ENCODE data around the gene XG.

XG gene

DNA sequence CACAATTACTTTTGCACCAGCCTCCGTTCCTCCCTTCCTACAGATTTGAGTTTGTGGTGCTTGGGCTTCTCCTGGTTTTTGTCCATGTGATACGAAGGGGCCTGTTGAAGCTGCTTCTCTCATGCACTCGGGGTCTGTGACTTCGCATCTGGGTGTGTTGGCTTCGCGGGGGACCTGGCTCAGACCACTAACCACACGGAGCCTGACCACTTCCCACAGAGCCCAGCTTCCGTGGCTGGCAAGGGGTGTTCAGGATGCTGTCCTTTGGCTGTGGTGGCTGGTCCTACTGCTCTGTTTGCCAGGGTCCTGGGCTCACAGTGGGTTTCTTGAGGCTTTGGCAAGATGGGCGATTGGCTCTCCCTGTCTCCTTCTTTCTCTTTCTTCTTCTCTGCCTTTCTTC lies 19.8 kb upstream of the XG start:
- TF ChIP-seq, protein P1, sequence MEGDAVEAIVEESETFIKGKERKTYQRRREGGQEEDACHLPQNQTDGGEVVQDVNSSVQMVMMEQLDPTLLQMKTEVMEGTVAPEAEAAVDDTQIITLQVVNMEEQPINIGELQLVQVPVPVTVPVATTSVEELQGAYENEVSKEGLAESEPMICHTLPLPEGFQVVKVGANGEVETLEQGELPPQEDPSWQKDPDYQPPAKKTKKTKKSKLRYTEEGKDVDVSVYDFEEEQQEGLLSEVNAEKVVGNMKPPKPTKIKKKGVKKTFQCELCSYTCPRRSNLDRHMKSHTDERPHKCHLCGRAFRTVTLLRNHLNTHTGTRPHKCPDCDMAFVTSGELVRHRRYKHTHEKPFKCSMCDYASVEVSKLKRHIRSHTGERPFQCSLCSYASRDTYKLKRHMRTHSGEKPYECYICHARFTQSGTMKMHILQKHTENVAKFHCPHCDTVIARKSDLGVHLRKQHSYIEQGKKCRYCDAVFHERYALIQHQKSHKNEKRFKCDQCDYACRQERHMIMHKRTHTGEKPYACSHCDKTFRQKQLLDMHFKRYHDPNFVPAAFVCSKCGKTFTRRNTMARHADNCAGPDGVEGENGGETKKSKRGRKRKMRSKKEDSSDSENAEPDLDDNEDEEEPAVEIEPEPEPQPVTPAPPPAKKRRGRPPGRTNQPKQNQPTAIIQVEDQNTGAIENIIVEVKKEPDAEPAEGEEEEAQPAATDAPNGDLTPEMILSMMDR (IDR thresholded peaks at IDR 0.05; ENCODE audit: insufficient read depth, low read length, poor library complexity, severe bottlenecking): no peak
- TF ChIP-seq EZH2phosphoT487 (conservative IDR thresholded peaks at IDR 0.05; ENCODE audit: low read length): no peak
- Histone ChIP-seq H3K27ac (ENCODE audit: low read depth, low read length) (no peak overlapping the region), H3K27me3 (ENCODE audit: low read length) (no peaks in the 10 kb centered on the region), H3K4me3 (ENCODE audit: insufficient read depth, low read length, poor library complexity, severe bottlenecking) (no peak overlapping the region), H3K9me2 (replicated peaks; ENCODE audit: insufficient read depth, low read length) (no peaks in the 10 kb centered on the region), H3K79me2 (ENCODE audit: insufficient read depth, low read length) (no peaks in the 10 kb centered on the region), H3K36me3 (ENCODE audit: low read length) (no peaks in the 10 kb centered on the region), H3K9ac (ENCODE audit: low read length) (no peak overlapping the region), H3F3A (ENCODE audit: insufficient read depth) (no peaks in the 10 kb centered on the region), H3K9me3 (ENCODE audit: insufficient read depth, low read length) (no peaks in the 10 kb centered on the region), H2AFZ (ENCODE audit: low read depth, low read length, severe bottlenecking) (no peak overlapping the region), H3K4me2 (ENCODE audit: low read depth, low read length, poor library complexity, severe bottlenecking) (no peak overlapping the region), H4K20me1 (ENCODE audit: low read depth, low read length) (no peaks in the 10 kb centered on the region)

DNA sequence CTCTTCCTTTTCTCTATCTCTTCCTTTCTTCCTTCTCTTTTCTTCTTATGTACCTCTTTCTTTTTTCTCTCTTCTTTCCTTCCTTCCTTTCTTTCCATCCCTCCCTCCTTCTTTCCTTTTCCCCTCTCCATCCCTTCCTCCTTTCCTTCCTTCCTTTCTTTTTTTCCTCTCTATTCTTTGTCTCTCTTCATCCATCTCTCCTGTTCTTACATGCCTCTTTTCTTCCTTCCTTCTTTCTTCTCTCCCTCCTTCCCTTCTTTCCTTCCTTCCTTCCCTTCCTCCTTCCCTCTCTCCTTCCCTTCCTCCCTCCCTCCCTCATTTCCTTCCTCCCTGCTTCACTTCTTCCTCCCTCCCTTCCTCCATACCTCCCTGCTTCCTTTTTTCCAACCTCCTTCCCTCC lies 19.2 kb upstream of the XG start:
- no peak overlapping the region for H3K9ac ChIP-seq (ENCODE audit: low read length)
- no peak overlapping the region for H3K4me3 ChIP-seq (ENCODE audit: insufficient read depth, low read length, poor library complexity, severe bottlenecking)
- no peaks in the 10 kb centered on the region for H3K36me3 ChIP-seq (ENCODE audit: low read length)
- H3F3A ChIP-seq (ENCODE audit: insufficient read depth): no peaks in the 10 kb centered on the region
- no peak overlapping the region for H3K4me2 ChIP-seq (ENCODE audit: low read depth, low read length, poor library complexity, severe bottlenecking)
- no peaks in the 10 kb centered on the region for H3K27me3 ChIP-seq (ENCODE audit: low read length)
- H3K9me3 ChIP-seq (ENCODE audit: insufficient read depth, low read length): no peaks in the 10 kb centered on the region
- TF ChIP-seq, protein P1 (IDR thresholded peaks at IDR 0.05; ENCODE audit: insufficient read depth, low read length, poor library complexity, severe bottlenecking): no peak
- no peak for TF ChIP-seq EZH2phosphoT487 (conservative IDR thresholded peaks at IDR 0.05; ENCODE audit: low read length)
- H2AFZ ChIP-seq (ENCODE audit: low read depth, low read length, severe bottlenecking): no peak overlapping the region
- H4K20me1 ChIP-seq (ENCODE audit: low read depth, low read length): no peaks in the 10 kb centered on the region
- no peak overlapping the region for H3K27ac ChIP-seq (ENCODE audit: low read depth, low read length)
- no peaks in the 10 kb centered on the region for H3K79me2 ChIP-seq (ENCODE audit: insufficient read depth, low read length)
- no peaks in the 10 kb centered on the region for H3K9me2 ChIP-seq (replicated peaks; ENCODE audit: insufficient read depth, low read length)

DNA sequence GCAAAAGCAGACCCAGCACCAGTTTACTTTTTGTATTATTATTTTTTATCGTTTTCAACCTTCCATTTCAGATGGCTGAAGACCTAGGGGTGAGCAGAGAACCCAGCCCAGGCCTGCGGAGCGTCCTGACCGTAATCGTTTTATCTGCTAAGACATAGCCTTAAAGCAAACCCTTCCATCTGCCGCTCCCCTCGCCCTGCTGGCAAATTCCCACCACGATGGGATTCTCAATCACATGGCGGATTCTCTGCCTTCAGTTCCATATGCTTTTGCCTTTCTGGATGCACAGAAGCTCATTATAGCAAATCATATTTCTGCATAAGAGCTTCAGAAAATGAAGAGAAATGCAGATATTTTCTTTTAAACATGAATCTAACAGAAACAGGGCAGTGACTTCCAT lies 18.6 kb upstream of the XG start:
- no peaks in the 10 kb centered on the region for H3K79me2 ChIP-seq (ENCODE audit: insufficient read depth, low read length)
- H3K4me2 ChIP-seq (ENCODE audit: low read depth, low read length, poor library complexity, severe bottlenecking): no peak overlapping the region
- no peak overlapping the region for H3K4me3 ChIP-seq (ENCODE audit: insufficient read depth, low read length, poor library complexity, severe bottlenecking)
- no peaks in the 10 kb centered on the region for H3K36me3 ChIP-seq (ENCODE audit: low read length)
- no peak overlapping the region for H3K27ac ChIP-seq (ENCODE audit: low read depth, low read length)
- H3K9ac ChIP-seq (ENCODE audit: low read length): no peak overlapping the region
- H3K27me3 ChIP-seq (ENCODE audit: low read length): no peaks in the 10 kb centered on the region
- H4K20me1 ChIP-seq (ENCODE audit: low read depth, low read length): no peaks in the 10 kb centered on the region
- no peaks in the 10 kb centered on the region for H3F3A ChIP-seq (ENCODE audit: insufficient read depth)
- H2AFZ ChIP-seq (ENCODE audit: low read depth, low read length, severe bottlenecking): no peak overlapping the region
- no peaks in the 10 kb centered on the region for H3K9me2 ChIP-seq (replicated peaks; ENCODE audit: insufficient read depth, low read length)
- no peak for TF ChIP-seq EZH2phosphoT487 (conservative IDR thresholded peaks at IDR 0.05; ENCODE audit: low read length)
- TF ChIP-seq, protein P1 (IDR thresholded peaks at IDR 0.05; ENCODE audit: insufficient read depth, low read length, poor library complexity, severe bottlenecking): no peak
- no peaks in the 10 kb centered on the region for H3K9me3 ChIP-seq (ENCODE audit: insufficient read depth, low read length)

DNA sequence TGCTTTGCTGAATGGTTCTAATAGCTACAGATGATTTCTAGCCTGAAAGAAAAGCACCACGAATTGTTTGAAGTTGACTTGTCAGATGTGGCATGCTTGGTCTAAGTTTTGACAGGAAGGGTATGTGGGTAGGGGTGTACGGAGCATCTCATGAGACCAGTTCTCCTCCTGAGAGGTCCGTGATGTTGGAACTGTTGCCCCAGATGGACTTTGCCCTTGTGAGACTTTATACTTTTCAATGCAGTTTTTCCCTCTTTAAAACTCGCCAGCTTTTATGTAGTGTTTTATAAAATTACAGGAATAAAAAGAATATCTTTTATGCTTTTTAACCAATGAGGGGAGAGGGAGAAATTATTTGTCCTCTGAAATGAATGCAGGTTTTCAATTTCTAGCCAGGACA lies 16.6 kb upstream of the XG start:
- H3K27me3 ChIP-seq (ENCODE audit: low read length): no peaks in the 10 kb centered on the region
- H3K4me3 ChIP-seq (ENCODE audit: insufficient read depth, low read length, poor library complexity, severe bottlenecking): no peak overlapping the region
- no peak overlapping the region for H2AFZ ChIP-seq (ENCODE audit: low read depth, low read length, severe bottlenecking)
- no peak overlapping the region for H3K4me2 ChIP-seq (ENCODE audit: low read depth, low read length, poor library complexity, severe bottlenecking)
- H4K20me1 ChIP-seq (ENCODE audit: low read depth, low read length): no peaks in the 10 kb centered on the region
- no peak overlapping the region for H3K9ac ChIP-seq (ENCODE audit: low read length)
- no peaks in the 10 kb centered on the region for H3K9me3 ChIP-seq (ENCODE audit: insufficient read depth, low read length)
- no peak overlapping the region for H3K27ac ChIP-seq (ENCODE audit: low read depth, low read length)
- no peak for TF ChIP-seq EZH2phosphoT487 (conservative IDR thresholded peaks at IDR 0.05; ENCODE audit: low read length)
- TF ChIP-seq, protein P1 (IDR thresholded peaks at IDR 0.05; ENCODE audit: insufficient read depth, low read length, poor library complexity, severe bottlenecking): no peak
- no peaks in the 10 kb centered on the region for H3F3A ChIP-seq (ENCODE audit: insufficient read depth)
- H3K36me3 ChIP-seq (ENCODE audit: low read length): no peaks in the 10 kb centered on the region
- H3K79me2 ChIP-seq (ENCODE audit: insufficient read depth, low read length): no peaks in the 10 kb centered on the region
- no peaks in the 10 kb centered on the region for H3K9me2 ChIP-seq (replicated peaks; ENCODE audit: insufficient read depth, low read length)

All from SU-DHL-6 (cell line).